ENCODE data around the gene TMEM44.

DNA sequence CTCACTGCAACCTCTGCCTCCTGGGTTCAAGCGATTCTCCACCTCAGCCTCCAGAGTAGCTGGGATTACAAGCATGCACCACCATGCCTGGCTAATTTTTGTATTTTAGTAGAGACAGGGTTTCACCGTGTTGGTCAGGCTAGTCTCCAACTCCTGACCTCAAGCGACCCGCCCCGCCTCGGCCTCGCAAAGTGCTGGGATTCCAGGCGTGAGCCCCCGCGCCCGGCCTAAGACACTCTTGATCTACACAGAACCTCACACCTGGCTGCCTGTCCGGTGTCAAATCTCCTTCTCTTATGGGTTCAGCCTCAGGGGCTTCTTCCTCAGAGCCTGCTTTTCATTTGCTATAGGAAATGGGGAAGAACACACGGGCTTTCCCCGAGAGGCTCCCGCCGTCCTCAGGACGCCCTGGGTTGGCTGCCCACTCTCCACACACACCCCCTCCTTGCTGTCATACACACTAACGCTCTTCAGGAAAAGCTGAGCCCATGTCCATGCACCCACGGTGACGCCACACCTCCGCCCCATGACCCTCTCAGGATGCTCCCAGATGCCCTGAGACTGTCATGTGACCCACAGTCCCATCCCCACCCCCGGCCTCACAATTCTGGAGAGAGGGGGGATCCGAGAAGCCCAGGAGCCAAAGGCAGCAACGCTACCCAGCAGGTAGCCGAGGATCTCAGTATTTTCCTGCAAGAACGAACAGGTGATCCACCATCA is 10.4 kb downstream of the TMEM44 start:
- TF ChIP-seq EZH2 (IDR thresholded peaks at IDR 0.05; ENCODE audit: low read length), result no peak
- TF ChIP-seq, protein P1, sequence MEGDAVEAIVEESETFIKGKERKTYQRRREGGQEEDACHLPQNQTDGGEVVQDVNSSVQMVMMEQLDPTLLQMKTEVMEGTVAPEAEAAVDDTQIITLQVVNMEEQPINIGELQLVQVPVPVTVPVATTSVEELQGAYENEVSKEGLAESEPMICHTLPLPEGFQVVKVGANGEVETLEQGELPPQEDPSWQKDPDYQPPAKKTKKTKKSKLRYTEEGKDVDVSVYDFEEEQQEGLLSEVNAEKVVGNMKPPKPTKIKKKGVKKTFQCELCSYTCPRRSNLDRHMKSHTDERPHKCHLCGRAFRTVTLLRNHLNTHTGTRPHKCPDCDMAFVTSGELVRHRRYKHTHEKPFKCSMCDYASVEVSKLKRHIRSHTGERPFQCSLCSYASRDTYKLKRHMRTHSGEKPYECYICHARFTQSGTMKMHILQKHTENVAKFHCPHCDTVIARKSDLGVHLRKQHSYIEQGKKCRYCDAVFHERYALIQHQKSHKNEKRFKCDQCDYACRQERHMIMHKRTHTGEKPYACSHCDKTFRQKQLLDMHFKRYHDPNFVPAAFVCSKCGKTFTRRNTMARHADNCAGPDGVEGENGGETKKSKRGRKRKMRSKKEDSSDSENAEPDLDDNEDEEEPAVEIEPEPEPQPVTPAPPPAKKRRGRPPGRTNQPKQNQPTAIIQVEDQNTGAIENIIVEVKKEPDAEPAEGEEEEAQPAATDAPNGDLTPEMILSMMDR (optimal IDR thresholded peaks at IDR 0.05 in 1 of 3, IDR thresholded peaks at IDR 0.05 in 1 of 3, conservative IDR thresholded peaks at IDR 0.05 in 1 of 3; ENCODE audit: extremely low read depth in 1 of 3, insufficient read depth in 2 of 3, low read length in 3 of 3), result no peak
